Colon (tissue), 2 donors: ENCODE results near the gene NME1.
"Not testable (repeated sequence)": the region's sequence is repeated elsewhere in the genome, so short reads cannot be mapped to it uniquely, and the experiment has no call there.

Experiments
- FAIRE-seq: peaks from 2 replicates; lab custom pipeline; 2012; peaks lifted over from hg19 to GRCh38; lab: Jason Lieb, UNC
- donor health status: control.
- donor health status: control.

Gene NME1

DNA sequence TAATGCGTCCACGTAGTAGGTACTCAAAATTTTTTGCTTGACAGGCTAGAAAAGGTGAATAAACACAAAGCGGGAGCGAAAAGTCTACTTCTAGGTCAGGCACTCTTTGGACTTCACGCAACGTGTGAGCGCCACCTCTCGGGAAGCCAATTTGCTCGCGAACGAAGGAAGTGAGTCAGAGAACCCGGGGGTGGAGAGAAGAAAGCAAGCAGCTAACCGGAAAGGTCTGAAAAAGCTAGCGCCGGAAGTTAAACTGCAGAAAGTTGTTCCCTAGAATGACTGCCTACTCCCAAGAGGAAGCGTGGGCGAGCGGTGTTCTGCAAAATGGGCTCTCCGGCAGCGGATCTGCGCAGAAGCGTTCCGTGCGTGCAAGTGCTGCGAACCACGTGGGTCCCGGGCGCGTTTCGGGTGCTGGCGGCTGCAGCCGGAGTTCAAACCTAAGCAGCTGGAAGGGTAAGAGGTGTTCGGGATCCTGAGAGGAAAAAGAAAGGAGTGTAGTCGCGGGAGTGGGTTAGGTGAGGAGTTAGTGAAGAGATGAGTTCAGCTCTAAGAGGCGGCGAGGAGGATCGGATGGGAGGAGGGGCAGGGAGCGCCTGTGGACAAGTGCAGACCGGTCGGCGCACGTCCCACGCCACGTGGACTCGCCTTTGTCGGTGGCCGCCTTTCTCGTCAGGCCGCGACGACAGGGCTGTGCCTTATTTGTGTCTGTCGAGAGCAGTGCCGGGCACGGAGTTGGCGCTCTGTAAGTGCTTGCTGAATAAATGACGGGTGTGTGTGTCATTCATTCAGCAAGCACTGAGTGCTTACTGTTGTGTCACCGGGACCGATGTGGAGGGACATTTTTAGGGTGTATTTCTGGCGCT, at the start of gene NME1:
Gene NME1, plus strand, starts transcription at position 350 of the 863 bp plus-strand sequence. CDS start 2,096 bp downstream, outside the sequence.
- no peak for FAIRE-seq

- no peak for FAIRE-seq
Measured at GRCh38 chr17:51107778-51108177, 45.6 kb upstream of the NME1 start.

- FAIRE-seq = not testable (repeated sequence)
Measured at GRCh38 chr17:51112303-51113222, 40.8 kb upstream of the NME1 start.

GRCh38 chr17:51115179-51115578, 38.2 kb upstream of the NME1 start:
- no peak for FAIRE-seq

DNA sequence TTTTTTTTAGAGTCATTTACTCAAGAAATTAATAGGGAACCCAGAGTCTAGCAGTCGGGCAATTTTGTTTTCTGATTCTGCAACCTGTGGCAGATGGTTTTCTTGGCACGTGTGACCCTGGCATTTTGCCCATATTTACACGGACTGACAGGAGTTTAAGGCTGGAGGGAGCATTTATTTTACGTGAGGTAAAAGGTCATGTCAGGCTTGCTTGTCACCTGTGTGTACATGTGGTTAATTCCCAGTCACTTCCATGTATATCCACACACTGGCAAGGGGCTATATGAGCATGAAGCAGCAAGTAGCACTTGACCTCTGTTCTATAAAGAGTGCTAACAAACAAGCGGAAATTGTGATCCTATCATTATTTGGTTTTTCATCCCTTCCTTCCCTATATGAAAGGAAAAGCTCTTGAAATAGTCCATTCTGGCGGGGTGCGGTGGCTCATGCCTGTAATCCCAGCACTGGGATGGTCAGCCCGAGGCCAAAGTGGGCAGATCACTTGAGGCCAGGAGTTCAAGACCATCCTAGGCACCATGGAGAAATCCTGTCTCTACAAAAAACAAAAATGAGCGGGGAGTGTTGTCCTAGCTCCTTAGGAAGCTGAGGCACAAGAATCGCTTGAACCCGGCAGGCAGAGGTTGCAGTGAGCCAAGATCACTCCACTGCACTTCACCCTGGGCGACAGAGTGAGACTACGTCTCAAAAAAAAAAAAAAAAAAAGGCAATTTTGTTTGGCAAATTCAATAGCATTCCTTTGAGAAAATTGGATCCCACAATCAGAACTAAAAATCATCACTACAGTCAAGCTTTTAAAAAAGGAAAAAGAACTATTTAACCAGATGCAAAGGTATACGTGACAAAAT, 34.8 kb upstream of the NME1 start:
- FAIRE-seq = no peak

GRCh38 chr17:51119415-51120356, 33.7 kb upstream of the NME1 start:
- no peak for FAIRE-seq

GRCh38 chr17:51120357-51120738, 33.0 kb upstream of the NME1 start:
- FAIRE-seq = no peak

GRCh38 chr17:51120739-51121619, 32.4 kb upstream of the NME1 start, which contains the start of gene SPAG9:
TSS of gene SPAG9 (minus strand) at chr17:51120868. CDS start at chr17:51120656, 212 bp downstream.
- no peak for FAIRE-seq

DNA sequence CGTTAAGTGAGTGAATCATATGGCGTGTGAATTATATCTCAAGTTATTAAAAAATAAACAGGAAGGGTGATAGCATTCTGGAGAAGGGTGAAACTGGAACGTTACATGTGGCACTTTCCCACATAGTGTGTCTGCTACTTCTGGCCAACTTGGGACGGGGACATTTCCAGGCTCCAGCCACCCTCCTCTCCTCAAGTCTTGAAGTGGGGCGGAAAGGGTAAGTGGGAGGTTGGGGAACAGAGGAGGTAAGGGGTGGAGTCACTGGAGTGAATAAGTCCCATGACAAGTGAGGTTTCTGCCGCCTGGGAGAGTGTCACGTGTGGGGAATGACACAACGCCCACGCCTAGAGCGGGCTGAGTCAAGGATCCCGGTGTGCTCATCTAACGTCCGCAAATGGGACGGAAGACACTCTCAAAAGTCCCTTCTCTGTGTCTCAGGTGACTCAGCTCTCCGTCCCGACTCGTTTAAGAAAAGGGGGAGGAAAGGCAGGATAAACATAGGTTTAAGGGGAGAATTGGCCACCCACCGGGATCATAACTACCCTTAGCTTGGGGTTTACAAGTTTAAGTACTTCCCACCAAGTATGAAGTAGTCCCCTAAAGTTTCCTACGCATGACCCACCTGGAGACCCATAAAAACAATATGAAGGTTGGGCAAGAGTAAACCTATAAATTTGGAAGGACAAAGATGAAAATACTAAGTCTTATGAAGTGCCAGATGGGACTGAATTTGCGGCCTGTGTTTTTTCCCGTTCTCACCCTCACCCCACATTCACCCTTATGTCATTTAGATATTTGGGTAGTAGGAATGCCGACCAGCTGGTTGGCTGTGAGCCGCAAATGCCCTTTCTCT, 31.5 kb upstream of the NME1 start:
- FAIRE-seq = no peak

GRCh38 chr17:51122473-51123115, 30.8 kb upstream of the NME1 start:
- not testable (repeated sequence) for FAIRE-seq

DNA sequence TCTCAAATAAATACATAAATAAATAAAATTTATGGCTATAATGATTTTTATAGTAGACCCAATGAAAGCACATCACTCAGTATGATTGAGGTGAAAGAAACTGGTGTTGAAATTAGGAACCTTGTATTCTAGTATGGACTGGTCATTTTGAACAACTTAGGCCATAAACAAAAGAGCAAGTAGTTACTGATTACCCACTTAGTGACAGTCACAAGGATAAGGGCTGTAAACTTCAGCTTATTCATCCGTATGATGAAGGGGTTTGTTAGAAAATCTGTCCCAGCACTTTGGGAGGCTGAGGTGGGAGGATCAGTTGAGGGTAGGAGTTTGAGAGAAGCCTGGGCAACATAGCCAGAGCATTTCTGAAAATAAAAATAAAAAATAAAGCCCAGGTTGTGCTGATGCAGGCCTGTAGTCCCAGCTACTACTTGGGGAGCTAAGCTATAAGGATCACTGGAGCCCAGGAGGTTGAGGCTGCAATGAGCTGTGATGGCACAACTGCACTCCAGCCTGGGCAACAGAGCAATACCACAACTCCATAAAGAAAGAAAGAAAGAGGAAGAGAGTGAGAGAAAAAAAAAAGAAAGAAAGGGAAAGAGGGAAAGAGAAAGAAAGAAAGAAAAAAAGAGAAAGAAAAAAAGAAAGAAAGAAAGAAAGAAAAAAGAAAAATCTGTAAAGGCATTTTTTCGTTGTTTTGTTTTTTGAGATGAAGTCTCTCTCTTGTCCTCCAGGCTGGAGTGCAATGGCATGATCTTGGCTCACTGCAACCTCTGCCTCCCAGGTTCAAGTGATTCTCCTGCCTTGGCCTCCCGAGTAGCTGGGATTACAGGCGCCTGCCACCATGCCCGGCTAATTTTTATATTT, 28.5 kb upstream of the NME1 start:
- FAIRE-seq = no peak

- no peak for FAIRE-seq
Measured at GRCh38 chr17:51128076-51128475, 25.3 kb upstream of the NME1 start.

DNA sequence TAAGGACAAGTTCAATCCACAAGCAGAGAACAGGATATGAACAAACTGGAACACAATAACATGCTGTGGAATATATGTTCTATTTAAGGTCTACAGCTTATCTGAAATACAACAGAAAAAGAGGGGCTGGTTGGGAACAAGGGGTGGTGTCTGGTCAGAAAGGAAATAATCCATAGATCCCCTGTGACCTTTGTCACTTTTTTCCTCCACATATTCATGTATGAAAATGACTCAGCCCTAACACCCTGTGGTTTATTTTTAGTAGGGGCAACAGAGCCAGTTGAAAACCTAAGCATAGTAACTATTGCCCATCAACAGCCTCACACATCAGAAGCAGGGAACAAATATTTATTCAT, 20.4 kb upstream of the NME1 start:
- no peak for FAIRE-seq

DNA sequence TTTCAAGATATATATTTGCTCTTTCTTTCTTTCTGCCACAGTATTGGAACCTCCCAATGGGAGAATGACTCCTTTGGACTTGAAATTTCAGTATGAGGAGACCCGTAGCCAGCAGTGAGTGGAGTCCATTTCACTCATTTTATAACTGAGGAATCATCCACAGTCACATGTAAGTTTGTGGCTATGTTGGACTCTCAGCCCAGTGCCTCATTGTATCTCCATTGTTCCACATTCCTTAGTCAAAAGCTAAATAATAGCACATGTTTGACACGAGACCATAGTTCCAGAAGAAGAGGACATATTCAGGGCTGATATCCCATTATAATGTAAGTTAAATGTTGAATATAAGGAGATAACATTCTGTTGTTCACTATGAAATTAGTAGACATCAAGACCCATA, 20.0 kb upstream of the NME1 start:
- FAIRE-seq = no peak

DNA sequence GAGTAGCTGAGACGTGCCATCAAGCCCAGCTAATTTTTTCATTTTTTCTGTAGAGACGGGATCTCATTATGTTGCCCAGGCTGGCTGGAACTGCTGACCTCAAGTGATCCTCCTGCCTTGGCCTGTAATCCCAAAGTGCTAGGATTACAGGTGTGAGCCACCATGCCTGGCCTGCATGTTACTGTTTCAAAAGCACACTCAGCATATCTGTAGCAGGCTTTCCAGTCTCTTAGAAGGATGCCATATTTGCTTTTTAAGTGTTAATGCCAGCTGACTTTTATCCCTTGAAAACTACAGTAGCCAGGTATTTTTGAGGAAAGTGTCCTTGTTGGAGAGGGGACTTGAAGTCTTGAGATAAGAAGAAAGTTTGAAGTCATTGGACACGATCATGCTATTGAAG, 17.4 kb upstream of the NME1 start:
- no peak for FAIRE-seq

DNA sequence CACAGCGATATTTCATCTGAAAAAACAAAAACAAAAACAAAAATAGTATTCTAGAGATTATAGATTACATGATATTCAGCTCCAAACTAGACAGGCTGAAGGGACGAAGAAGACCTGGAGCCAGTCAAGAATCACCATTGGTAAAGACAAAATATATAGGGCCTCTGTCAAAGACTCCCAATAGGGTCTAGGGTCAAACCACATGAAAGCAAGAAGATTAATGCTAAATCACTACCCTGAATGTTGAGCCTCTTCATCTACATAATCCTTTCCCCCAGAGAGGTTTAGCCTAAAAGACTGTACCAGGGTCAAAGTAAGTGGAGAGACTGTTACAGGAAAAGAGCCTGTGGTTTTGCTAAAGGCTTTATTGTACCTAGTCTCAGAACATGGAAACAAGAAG, 10.8 kb upstream of the NME1 start:
- FAIRE-seq = no peak

- no peak for FAIRE-seq
Measured at GRCh38 chr17:51144266-51145022, 8.9 kb upstream of the NME1 start.
